Neuron (in vitro differentiated cells): ENCODE results near the gene MOCS1.

ENCODE experiments used
- H2AFZ ChIP-seq: one replicate; pipeline ENCODE4 v1.6.1; 2013; ENCODE audit warnings: low read depth, mild to moderate bottlenecking, inconsistent platforms, low read length, moderate library complexity
- H3K27me3 ChIP-seq: one replicate; pipeline ENCODE4 v1.6.1; 2013; ENCODE audit warnings: low read length; ENCODE audit not compliant: insufficient read depth
- H3K36me3 ChIP-seq: one replicate; pipeline ENCODE4 v1.6.1; 2013; ENCODE audit warnings: low read length; ENCODE audit not compliant: insufficient read depth
- H3K4me1 ChIP-seq: one replicate; pipeline ENCODE4 v1.6.1; 2013; ENCODE audit warnings: low read length; ENCODE audit not compliant: insufficient read depth
- H3K4me3 ChIP-seq: 2 replicates; pipeline ENCODE4 v1.5.1; 2013; ENCODE audit warnings: mild to moderate bottlenecking, low read length, moderate library complexity
- H3K9me3 ChIP-seq: one replicate; pipeline ENCODE4 v1.6.1; 2013; ENCODE audit warnings: low read length

The MOCS1 gene

DNA sequence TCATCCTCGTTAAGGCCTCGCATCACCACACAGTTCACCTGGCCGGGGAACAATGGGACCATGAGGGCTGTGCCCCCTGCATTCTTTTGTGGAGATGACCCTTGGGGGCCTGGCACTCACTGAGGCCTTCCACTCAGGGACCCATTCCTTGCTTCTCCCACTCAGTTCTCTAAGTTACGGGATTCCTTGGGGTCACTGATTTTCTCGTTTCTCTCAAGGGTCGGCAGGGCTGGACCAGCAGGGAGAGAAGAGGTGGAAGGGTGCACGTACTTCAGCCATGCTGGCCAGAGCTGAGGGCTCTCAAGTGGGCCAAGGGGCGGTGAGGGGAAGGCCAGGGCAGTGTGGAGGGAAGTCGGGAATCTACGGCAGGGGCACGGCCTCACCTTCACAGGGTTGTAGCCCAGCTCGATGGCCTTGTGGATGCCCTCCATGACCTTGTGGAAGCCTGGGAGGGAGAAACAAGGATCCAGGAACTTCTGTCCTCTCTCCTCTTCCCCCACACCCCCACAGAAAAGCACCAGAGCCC lies 20.8 kb downstream of the MOCS1 start:
- Histone ChIP-seq H2AFZ (no peak overlapping the region), H3K4me1 (no peaks in the 10 kb centered on the region), H3K4me3 (no peak overlapping the region), H3K9me3 (no peaks in the 10 kb centered on the region), H3K36me3 (no peaks in the 10 kb centered on the region), H3K27me3 (no peaks in the 10 kb centered on the region)

DNA sequence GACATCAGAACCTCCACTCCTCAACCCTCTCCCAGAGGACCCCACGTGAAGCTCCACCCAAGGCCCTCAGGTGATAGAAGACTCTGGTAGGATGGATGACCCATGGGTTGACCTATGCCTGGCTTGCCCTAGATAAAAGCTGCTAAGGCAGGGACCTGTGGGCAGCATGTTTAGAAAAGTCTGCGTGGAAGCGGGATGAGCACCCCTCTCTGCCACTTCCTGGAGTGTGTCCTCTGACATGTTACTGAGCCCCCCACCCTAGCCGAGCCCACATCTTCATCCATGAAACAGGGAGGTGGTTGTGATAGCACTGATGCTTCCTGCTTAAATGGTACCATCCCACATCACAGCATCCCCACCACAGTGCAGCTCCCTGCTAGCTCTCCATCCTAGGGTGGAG lies 21.8 kb downstream of the MOCS1 start:
- Histone ChIP-seq H3K4me1 (no peaks in the 10 kb centered on the region), H3K27me3 (no peaks in the 10 kb centered on the region), H3K9me3 (no peaks in the 10 kb centered on the region), H3K4me3 (no peak overlapping the region), H3K36me3 (no peaks in the 10 kb centered on the region), H2AFZ (no peak overlapping the region)

DNA sequence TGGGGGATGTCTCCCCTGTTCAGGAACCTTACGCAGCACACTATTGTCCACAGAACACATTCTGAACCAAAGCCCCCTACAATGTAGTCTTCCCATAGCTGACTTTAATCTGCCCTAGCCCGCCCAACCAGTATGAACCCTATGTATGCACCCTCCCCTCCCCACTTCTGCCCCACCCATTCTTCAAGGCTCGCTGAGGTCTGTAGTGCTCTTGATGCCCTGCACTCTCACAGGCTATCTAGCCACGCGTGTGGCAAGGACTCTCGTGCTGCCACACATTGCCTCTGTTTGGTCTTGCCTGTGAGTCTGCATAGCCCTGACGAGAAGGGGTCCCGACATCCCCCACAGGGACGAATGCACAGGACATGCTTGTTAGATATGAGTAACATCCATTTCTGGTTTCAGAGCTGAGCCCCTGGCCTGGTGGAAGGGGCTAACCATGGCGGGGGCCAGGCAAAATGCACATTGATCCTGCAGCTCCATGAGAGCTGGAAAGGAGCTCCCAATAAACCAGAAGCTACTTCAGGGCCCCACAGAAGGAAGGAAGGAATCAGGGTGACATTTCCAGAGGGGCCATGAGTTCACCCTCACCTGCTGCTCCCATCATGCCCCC lies 22.6 kb downstream of the MOCS1 start:
- H3K27me3 ChIP-seq, result no peaks in the 10 kb centered on the region
- H3K9me3 ChIP-seq, result no peaks in the 10 kb centered on the region
- no peak overlapping the region for H3K4me3 ChIP-seq
- no peaks in the 10 kb centered on the region for H3K36me3 ChIP-seq
- H2AFZ ChIP-seq, result no peak overlapping the region
- H3K4me1 ChIP-seq, result no peaks in the 10 kb centered on the region

DNA sequence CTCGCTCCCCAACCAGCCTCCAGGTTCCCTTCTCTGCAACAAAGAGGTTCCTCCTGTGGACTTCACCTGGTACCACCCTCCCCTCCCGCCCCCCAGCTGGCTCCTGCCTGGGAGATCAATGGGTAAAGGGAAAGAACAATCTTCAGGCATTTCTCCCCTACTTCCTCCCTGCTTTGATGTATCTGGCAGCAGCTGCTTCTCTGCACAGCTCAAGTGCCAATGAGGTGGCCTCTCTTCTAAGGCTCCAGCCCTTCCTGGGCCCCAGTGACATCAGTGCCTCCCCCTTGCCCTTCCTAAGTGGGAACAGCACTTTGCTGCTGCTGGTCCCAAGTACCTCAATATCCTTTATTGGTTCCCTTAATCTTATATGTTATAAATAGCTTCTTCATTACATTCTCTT lies 23.5 kb downstream of the MOCS1 start:
- Histone ChIP-seq H3K4me1 (no peaks in the 10 kb centered on the region), H3K27me3 (no peaks in the 10 kb centered on the region), H3K36me3 (no peaks in the 10 kb centered on the region)

DNA sequence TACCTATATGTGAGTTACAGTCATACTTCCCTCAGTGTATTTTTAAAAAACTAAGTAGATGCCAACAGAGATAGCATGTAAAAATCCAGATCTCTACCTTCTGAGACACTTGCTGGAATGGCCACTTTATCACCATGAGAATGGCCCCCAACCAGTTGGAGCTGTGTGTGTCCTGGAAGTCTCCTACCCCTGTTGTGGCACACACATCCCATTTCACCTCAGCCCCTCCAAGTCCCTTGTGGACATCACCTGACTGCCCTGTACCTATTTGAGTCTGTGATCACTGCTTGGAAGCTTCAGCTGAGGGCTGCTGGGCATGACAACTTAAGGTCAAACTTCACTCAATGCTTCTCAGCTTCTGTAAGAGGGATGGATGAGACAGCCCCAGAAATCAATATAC lies 24.1 kb downstream of the MOCS1 start:
- Histone ChIP-seq H3K9me3 (no peaks in the 10 kb centered on the region), H2AFZ (no peak overlapping the region), H3K27me3 (no peaks in the 10 kb centered on the region), H3K4me3 (no peak overlapping the region), H3K4me1 (no peaks in the 10 kb centered on the region), H3K36me3 (no peaks in the 10 kb centered on the region)

More for the DNA sequence above, 23.5 kb downstream of the MOCS1 start:
- Histone ChIP-seq H2AFZ (no peak overlapping the region), H3K9me3 (no peaks in the 10 kb centered on the region), H3K4me3 (no peak overlapping the region)

DNA sequence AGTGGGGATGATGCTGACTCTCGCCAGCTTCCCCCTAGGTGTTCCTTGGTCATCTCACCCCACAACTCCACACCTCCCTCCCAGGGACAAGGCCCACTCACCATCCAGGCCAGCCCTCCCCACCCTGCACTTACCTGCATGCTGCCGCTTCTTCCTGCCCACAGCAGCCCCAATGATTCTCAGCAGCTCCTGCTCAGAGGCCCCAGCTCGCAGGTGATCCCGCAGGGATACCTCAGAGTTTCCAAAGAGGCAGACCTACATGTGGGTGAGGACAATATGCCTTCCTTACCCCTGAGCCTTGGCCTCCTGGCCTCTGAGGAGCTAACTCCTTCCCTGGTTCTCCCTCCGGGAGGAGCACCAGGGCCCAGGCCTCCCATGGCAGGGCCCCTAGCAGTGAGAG lies 24.6 kb downstream of the MOCS1 start:
- Histone ChIP-seq H3K4me1 (no peaks in the 10 kb centered on the region), H3K36me3 (no peaks in the 10 kb centered on the region), H2AFZ (no peak overlapping the region), H3K4me3 (no peak overlapping the region), H3K9me3 (no peaks in the 10 kb centered on the region), H3K27me3 (no peaks in the 10 kb centered on the region)

DNA sequence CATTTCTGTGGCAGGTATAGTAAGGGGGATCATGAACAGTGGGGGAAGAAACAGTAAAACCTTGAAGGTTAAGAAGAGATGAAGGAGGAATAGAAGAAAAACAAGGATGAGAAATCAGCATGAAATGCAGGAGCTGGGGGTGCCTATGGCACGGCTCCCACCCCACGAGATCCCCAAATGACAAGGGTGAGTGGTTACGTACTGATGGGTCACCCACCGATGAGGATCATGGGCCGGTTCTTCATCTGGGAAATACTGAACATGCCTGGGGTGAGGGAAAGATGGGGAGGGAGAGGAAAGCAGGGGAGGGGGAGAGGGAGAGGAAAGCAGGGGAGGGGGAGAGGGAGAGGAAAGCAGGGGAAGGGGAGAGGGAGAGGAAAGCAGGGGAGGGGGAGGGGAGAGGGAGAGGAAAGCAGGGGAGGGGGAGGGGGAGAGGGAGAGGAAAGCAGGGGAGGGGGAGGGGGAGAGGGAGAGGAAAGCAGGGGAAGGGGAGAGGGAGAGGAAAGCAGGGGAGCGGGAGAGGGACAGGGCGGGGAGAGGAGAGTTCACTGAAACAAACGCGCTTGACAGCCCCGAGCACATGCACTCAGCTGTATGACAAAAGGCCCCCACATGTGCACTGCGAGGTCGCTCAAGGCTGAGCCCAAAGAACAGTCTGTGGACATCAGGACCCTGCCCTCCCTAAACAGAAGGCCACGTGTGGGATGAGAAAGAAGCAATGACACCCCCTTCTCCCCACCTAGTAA lies 25.3 kb downstream of the MOCS1 start:
- H3K36me3 ChIP-seq, result no peaks in the 10 kb centered on the region
- H3K9me3 ChIP-seq, result no peaks in the 10 kb centered on the region
- no peaks in the 10 kb centered on the region for H3K27me3 ChIP-seq
- H3K4me3 ChIP-seq, result no peak overlapping the region
- no peak overlapping the region for H2AFZ ChIP-seq
- H3K4me1 ChIP-seq, result no peaks in the 10 kb centered on the region

DNA sequence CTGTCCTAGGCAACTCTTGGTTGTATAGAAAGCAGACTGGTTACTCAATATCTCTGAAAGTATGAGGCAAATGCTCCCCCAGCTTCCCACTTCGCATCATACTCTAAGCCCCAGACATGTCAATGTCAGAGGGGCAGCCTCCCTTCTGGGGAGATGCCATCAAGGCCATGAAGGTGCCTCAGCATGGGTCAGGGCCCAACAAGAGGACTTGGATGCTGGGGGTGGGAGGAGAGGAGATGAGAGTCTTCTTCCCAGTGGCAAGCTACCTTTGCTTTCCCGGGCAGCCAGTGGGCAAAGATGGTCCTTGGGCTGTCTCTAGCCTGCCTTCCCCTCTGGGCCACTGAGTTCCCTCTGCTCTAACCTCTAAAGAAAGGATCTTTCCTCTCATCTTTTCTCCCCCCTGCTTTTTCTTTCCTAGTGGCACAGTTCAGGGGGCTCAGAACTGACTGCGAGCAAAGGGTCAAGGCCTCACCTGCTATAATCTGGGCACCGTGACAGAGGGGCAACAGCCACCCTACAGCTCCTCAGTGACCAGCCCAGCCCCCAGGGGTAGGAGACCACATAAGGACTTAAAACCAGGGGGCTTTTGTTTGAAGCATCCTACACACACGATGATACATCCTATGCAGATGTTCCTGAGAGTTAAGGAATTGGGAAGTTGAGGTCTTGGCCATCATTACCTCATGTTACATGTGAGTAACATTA lies 26.2 kb downstream of the MOCS1 start:
- Histone ChIP-seq H3K36me3 (no peaks in the 10 kb centered on the region), H3K4me3 (no peak overlapping the region), H3K4me1 (no peaks in the 10 kb centered on the region), H2AFZ (no peak overlapping the region), H3K9me3 (no peaks in the 10 kb centered on the region), H3K27me3 (no peaks in the 10 kb centered on the region)

DNA sequence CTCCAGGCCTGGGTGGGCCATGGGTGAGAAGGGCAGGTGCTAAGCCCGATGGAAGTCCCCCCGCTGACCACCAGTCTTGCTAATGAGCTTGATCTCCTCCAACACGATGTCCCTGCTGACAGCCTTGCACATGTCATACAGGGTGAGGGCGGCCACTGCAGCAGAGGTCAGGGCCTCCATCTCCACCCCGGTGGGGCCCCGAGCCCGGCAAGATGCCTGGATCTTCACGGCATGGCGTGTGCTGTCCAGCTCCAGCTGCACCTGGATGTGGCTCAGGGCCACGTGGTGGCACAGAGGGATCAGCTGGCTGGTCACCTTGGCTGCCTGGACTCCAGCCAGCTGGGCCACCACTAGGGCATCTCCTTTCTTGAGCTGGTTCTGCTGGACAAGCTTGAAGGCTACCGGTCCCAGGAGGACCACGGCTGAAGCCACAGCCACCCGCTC lies 27.9 kb downstream of the MOCS1 start:
- H2AFZ ChIP-seq, result no peak overlapping the region
- no peak overlapping the region for H3K4me3 ChIP-seq
- no peaks in the 10 kb centered on the region for H3K36me3 ChIP-seq
- no peaks in the 10 kb centered on the region for H3K4me1 ChIP-seq
- no peaks in the 10 kb centered on the region for H3K9me3 ChIP-seq
- no peaks in the 10 kb centered on the region for H3K27me3 ChIP-seq

DNA sequence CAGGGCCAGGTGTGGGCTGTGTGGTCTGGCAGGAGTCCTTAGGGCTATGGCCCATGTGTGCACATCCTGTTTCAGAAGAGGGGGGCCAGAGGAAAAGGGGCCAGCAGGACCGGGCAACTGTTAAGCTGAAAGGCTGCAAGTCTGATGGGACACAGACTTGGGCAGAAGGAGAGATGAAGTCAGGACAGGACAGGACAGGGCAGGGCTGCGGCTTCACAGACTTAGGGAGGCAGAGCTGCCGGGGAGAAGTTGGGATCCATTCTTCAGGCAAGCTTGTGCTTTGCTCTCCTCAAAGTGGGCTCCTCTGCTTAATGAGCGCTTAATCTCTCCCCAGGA lies 28.7 kb downstream of the MOCS1 start:
- H3K4me1 ChIP-seq, result no peaks in the 10 kb centered on the region
- H3K4me3 ChIP-seq, result no peak overlapping the region
- H3K9me3 ChIP-seq, result no peaks in the 10 kb centered on the region
- no peaks in the 10 kb centered on the region for H3K36me3 ChIP-seq
- no peak overlapping the region for H2AFZ ChIP-seq
- H3K27me3 ChIP-seq, result no peaks in the 10 kb centered on the region

DNA sequence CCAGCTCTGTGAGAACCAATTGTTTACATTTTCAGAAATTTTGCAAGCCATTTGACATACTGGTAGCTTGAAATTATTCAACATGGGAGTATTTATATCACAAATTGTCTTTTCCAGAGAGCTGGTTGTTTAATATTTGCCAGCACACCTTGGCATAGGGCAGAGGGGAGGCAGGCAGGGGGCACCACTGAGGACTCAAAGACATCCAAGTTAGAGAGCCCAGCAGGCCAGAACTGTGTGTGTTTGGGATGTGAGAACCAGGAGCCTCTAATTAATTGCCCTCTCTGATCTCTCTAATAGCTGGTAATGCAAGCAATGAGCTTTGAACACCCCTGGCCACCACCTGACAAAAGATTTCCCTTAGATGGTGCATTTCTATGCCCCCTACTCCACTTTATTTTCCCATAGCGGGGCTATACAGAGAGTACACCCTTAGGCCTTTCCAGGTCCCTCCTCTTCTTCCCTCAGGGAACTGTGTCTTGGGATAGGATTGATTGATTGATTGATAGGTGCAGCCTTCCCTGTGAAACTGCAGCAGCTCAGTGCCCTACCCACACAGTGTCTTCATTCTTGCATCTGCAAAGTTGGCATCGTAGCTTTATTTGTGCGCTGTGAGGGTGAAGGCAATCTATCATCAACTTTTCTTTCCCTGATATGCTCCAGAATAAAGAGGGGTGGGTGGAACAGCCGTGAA lies 29.2 kb downstream of the MOCS1 start:
- Histone ChIP-seq H2AFZ (no peak overlapping the region), H3K4me3 (no peak overlapping the region), H3K4me1 (no peaks in the 10 kb centered on the region), H3K36me3 (no peaks in the 10 kb centered on the region), H3K9me3 (no peaks in the 10 kb centered on the region), H3K27me3 (no peaks in the 10 kb centered on the region)

DNA sequence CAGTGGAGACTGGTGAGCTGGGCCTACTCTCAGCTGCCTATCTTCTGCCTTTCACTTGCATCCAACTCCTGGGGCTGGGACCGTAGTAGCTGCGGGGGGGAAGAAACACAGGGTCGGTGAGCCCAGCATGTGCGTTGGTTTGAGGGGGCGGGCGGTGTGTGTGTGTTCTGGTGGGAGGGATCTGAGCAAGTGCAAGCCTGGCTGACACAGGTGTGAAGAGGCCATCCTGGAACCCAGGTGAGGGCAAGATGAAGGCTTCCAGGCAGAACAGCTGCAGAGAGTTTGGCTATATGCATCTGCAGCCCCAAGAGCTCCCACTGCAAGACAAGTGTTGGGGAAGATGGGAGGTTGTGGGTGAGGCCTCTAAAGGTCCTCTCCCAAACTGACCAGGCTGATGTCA lies 30.6 kb downstream of the MOCS1 start:
- H2AFZ ChIP-seq, result no peak overlapping the region
- H3K4me1 ChIP-seq, result no peaks in the 10 kb centered on the region
- H3K27me3 ChIP-seq, result no peaks in the 10 kb centered on the region
- H3K4me3 ChIP-seq, result no peak overlapping the region
- H3K36me3 ChIP-seq, result no peaks in the 10 kb centered on the region
- H3K9me3 ChIP-seq, result no peaks in the 10 kb centered on the region
